GM23248 (cell line): Measurements from ENCODE around the gene AKT3.

Experiments used
- EZH2 ChIP-seq: fragments of 200-600 bp; sonication (generic); IDR thresholded peaks from 2 replicates; pipeline ENCODE4 v1.6.1; 2018; ENCODE audit warnings: antibody characterized with exemption, mild to moderate bottlenecking; ENCODE audit not compliant: insufficient read depth, poor library complexity, severe bottlenecking
- EZH2phosphoT487 ChIP-seq: fragments of 200-600 bp; sonication (generic); IDR thresholded peaks from 2 replicates; pipeline ENCODE4 v1.6.1; 2018; ENCODE audit warnings: antibody characterized with exemption, moderate library complexity, mild to moderate bottlenecking, low read depth; ENCODE audit not compliant: insufficient read depth

- no peak for TF ChIP-seq EZH2
- no peak for TF ChIP-seq EZH2phosphoT487
Measured at GRCh38 chr1:243490748-243491686, 359.0 kb downstream of the AKT3 start.
